GM19372 (cell line): ENCODE results near the gene KRTAP12-4.
"Not testable (repeated sequence)": the region's sequence is repeated elsewhere in the genome, so short reads cannot be mapped to it uniquely, and the experiment has no call there.

Source experiments
- ATAC-seq: cut with Tn5 transposase; IDR thresholded peaks from one replicate; pipeline ENCODE4 v1.9.1; 2021; ENCODE audit warnings: mild to moderate bottlenecking, low read depth, moderate library complexity; ENCODE audit not compliant: unreplicated experiment

Gene KRTAP12-4

GRCh38 chr21:44637018-44637850, 17.2 kb downstream of the KRTAP12-4 start, which contains the start of gene KRTAP10-10:
TSS of gene KRTAP10-10 (plus strand) at chr21:44637356. CDS start at chr21:44637418, 62 bp downstream.
- ATAC-seq = no peak

GRCh38 chr21:44636209-44637017, 18.0 kb downstream of the KRTAP12-4 start:
- no peak for ATAC-seq

- no peak for ATAC-seq
Measured at GRCh38 chr21:44632067-44632466, 22.4 kb downstream of the KRTAP12-4 start.

- ATAC-seq = no peak
Measured at GRCh38 chr21:44630440-44630839, 24.0 kb downstream of the KRTAP12-4 start.

- no peak for ATAC-seq
Measured at GRCh38 chr21:44628707-44629391, 25.6 kb downstream of the KRTAP12-4 start.

- not testable (repeated sequence) for ATAC-seq
Measured at GRCh38 chr21:44627831-44628233, 26.6 kb downstream of the KRTAP12-4 start.

GRCh38 chr21:44627181-44627822, 27.2 kb downstream of the KRTAP12-4 start:
- not testable (repeated sequence) for ATAC-seq

GRCh38 chr21:44626673-44627143, 27.8 kb downstream of the KRTAP12-4 start, which contains the start of gene KRTAP10-9:
TSS of gene KRTAP10-9 (plus strand) at chr21:44627093. CDS start at chr21:44627172, 79 bp downstream.
- no peak for ATAC-seq

- no peak for ATAC-seq
Measured at GRCh38 chr21:44626262-44626661, 28.2 kb downstream of the KRTAP12-4 start.

GRCh38 chr21:44625756-44626155, 28.7 kb downstream of the KRTAP12-4 start:
- ATAC-seq = no peak

- ATAC-seq = no peak
Measured at GRCh38 chr21:44623575-44623974, 30.9 kb downstream of the KRTAP12-4 start.

GRCh38 chr21:44619886-44620285, 34.6 kb downstream of the KRTAP12-4 start:
- ATAC-seq = no peak

- no peak for ATAC-seq
Measured at GRCh38 chr21:44618909-44619308, 35.5 kb downstream of the KRTAP12-4 start.

GRCh38 chr21:44618504-44618903, 36.0 kb downstream of the KRTAP12-4 start:
- no peak for ATAC-seq

- no peak for ATAC-seq
Measured at GRCh38 chr21:44617071-44617501, 37.4 kb downstream of the KRTAP12-4 start.

- ATAC-seq = no peak
Measured at GRCh38 chr21:44616591-44616926, 37.9 kb downstream of the KRTAP12-4 start.

GRCh38 chr21:44615911-44616590, 38.4 kb downstream of the KRTAP12-4 start:
- ATAC-seq = no peak

GRCh38 chr21:44615466-44615865, 39.0 kb downstream of the KRTAP12-4 start:
- ATAC-seq = no peak

GRCh38 chr21:44614961-44615391, 39.5 kb downstream of the KRTAP12-4 start:
- no peak for ATAC-seq
